GM19043 (cell line): Measurements from ENCODE around the gene BCL11A.

Experiments
- ATAC-seq: cut with Tn5 transposase; IDR thresholded peaks from one replicate; pipeline ENCODE4 v1.9.1; 2021; ENCODE audit warnings: low read depth; ENCODE audit not compliant: unreplicated experiment

Gene BCL11A

DNA sequence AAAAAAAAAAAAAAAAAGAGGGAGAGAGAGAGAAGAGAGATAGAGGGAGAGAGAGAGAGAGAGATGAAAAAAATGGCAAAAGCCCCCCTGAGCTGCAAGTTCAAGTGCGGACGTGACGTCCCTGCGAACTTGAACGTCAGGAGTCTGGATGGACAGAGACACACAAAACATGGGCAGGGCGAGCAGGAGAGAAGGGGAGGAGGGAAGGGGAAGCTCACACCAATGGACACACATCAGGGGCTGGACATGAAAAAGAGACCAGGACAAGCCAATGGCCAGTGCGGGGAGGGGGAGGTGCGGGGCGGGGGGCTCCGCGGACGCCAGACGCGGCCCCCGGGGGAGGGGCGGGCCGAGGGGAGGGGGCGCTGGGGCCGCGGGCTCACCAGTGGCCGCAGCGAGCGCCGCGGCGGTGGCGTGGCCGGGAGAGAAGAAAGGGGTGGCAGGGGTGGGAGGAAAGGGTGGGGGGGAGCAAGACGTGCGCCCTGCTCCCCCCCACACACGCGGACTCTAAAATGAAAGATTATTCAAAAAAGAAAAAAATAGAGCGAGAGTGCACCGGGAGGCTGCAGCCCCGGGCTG, at the start of gene BCL11A:
TSS of gene BCL11A (minus strand) at position 160 of the 579 bp plus-strand sequence. CDS start 384 bp downstream, outside the sequence.
- ATAC-seq, result no peak

DNA sequence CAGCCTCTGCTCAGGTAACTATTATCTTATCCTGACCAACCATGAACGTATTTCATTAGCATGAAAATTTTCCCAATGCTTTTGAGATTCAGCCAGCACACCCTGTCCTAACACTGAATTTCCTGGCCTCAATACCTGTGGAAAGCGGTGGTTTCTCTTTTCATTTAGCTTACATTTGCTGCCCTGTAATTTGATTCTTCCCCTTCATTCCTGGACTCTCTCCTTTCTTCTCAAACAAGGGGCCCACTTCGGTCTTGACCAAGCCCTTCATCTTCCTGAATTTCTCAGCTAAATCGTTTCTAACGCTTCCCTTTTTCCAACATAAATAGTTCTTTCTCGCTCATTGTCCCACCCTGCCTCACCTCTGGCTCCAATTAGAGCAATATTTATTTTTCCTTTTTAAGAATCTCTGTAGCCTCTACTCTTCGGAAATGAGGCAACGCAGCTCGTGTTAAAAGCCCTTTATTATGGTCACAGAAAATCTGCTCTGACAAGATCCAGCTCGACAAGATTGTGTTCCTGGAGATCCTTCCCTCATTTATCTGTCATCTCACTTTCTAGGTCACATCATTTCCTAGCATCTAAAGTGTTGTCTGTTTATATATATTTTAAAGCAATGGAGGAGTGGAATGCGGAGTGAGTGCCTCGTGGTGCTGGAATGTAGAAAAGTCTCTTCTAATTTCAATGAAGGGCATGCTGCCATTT, 49.5 kb upstream of the BCL11A start:
- no peak for ATAC-seq

DNA sequence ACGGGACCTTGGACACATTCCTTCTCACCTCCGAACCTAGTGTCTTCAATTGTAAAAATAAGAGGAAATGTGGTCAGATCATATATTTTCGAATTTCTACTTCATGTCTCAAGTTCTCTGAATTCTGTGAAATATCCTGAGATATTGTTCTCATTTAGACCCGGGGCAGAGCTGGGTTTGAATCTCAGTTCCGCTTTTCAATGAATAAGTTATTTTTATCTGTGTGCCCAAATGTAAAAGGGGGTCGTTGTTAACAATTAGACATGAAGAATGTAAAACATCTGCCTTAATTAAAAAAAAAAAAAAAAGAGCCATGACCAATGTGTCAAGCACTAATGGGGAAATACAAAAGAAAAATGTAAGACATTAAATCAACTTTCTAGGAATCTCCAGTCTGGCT, 48.9 kb upstream of the BCL11A start:
- no peak for ATAC-seq

GRCh38 chr2:60598271-60598670, 44.8 kb upstream of the BCL11A start:
- no peak for ATAC-seq

- ATAC-seq, result no peak
Measured at GRCh38 chr2:60597346-60597745, 43.9 kb upstream of the BCL11A start.

DNA sequence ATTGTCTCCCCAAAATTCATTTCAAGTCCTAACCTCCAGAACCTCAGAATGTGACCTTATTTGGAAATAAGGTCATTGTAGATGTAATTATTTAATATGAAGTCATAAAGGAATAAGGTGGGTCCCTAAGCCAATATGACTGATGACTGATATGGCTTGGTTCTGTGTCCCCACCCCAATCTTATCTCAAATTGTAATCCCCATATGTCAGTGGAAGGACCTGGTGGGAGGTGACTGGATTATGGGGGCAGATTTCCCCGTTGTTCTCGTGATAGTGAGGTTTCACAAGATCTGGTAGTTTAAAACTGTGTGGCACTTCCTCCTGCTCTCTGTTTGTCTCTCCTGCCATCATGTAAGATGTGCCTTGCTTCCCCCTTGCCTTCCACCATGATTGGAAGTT, 43.0 kb upstream of the BCL11A start:
- no peak for ATAC-seq

DNA sequence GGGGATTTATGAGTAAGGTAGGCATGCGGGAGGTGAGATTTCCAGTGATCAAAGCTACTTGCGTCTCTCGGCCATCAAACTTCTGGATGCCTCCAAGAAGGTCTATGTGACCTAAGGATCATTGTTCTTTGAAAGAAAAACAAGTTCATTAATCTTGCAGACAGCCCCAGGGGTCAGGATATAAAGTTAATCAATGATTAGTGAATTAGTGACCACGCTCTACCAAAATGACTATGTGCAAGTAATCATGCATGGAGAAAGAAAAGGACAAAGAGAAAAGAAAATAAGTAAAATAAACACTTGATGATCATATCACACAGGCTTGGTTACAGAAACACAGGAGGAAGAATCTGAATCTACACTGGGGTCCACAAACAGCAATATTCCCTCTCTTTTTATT, 42.5 kb upstream of the BCL11A start:
- no peak for ATAC-seq

- no peak for ATAC-seq
Measured at GRCh38 chr2:60589104-60589503, 35.6 kb upstream of the BCL11A start.

DNA sequence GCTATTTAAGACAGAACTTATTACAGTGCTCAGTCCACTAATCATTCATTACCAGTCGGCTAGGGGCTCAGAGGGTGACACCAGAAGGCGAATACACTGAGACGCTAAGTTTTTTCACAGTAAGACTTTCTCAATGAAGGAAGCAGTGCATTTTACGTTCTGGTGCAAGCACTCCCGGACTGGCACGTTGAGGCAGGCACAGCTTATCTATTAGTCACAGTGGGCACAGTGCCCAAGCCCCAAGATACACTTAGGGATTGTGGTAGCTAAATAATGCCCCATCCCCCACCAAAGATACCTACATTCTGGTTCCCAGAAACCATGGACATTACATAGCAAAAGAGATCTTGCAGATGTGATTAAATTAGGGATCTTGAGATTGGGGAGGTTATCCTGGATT, 32.6 kb upstream of the BCL11A start:
- ATAC-seq, result no peak

- no peak for ATAC-seq
Measured at GRCh38 chr2:60585276-60585675, 31.8 kb upstream of the BCL11A start.

DNA sequence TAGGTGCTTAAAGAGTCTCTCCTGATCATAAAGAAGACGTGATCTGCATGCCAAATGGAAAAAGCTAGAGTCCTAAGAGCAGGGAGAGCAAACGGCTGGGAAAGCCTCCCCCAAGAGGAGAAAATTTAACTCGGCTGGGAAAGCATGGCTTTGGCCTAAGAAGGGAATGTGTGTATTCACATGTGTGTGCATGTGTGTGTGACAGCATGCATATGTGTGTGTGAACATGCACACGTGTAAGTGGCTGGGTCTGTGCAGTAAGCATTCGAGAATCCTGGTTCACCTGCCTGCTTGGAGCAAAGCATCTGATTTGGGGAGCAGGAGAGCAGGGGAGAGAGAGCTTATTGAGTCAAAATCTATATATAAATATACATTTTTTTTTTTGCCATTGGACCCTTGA, 30.1 kb upstream of the BCL11A start:
- no peak for ATAC-seq

- peak; percentile 95 for ATAC-seq
Measured at GRCh38 chr2:60581433-60582282, 28.2 kb upstream of the BCL11A start.

DNA sequence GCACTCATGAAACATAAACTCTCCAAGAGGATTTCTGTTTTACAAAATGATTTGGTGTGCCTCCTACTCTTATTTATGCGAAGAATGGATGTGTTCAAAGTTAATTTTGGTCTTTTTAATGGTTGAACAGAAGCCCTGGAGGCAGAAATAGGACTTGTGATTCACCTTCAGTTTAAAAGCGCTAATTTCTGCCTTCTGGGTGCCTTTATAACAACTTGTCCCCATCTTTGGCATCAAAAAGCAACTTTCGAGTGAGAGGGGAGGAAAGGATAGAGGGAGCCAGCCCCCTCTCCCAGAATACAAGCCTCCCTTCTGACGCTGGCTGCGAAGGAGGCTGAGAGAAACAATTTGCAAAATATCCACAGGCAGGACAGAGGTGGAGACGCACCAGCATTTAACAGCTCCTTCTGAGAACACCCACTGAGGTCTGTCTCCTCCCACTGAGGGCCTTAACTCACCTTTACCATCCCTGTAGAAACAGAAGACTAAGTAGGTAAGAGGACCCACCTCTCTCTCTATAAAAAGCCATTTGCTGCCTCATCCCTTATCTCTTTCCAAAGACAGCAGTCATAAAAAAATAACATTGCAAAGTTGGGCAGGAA, 24.3 kb upstream of the BCL11A start:
- no peak for ATAC-seq

- no peak for ATAC-seq
Measured at GRCh38 chr2:60573251-60573650, 19.8 kb upstream of the BCL11A start.

DNA sequence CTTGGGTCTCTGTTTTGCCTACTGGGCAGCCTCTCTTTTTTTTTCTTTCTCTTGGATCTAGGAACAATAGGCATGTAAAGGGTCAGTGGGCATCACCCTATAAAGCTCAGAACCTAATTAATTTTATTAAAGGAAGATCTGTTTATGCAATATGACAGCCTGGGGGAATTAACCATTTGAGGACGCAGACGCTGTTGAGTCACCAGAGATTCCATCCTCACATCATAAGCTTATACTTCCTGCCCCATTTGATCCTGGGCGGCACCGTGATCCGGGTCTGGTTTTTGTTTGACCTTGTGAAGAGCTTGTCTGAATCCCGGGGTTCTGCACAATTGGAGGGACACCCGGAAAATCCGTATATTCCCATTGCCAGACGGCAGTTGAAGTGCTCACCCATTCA, 16.8 kb upstream of the BCL11A start:
- ATAC-seq, result no peak

DNA sequence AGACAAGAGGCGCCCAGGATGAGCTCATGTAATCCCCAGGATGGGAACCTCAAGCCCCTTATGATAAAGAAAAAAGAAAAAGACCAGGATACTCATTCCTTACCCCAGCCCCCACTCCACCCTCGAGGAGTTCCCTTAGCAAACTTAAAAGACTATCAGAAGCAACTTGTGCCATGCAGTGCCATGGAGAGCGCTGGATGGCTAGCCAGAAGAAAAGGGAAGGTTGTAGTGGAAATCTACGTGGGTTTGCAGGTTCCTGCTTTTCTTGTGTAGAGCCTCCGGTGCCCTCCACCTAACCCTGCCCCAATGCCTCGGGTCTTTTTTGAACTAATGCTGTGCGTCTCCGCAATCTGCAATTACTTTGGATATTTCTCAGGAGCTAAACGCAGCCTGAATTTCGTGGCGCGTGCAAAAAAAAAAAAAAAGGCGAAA, 16.2 kb upstream of the BCL11A start:
- no peak for ATAC-seq

GRCh38 chr2:60567919-60568768, 14.7 kb upstream of the BCL11A start:
- ATAC-seq, result no peak

- ATAC-seq, result no peak
Measured at GRCh38 chr2:60567096-60567495, 13.6 kb upstream of the BCL11A start.

- ATAC-seq, result no peak
Measured at GRCh38 chr2:60565472-60565871, 12.0 kb upstream of the BCL11A start.
